ENCODE measurements around the gene COL4A6.

DNA sequence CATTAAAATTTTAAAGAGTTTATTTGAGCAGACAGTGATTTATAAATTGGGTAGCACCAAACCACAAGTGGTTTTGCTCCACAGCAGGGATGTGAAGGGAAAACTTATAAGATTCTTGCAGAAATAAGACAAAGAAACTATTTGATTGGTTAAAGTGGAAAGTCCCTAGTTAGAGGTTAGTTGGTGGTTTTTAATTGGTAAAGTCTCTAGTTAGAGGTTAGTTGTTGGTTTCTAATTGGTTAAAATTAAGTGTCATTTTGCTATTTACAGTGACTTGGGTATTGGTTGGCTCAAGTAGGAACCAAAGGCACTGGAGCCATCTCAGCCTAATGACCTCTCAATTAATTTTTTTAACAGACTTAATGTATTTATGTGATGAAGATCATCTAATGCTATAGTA, 323.7 kb downstream of the COL4A6 start:
- TF ChIP-seq, protein P1, sequence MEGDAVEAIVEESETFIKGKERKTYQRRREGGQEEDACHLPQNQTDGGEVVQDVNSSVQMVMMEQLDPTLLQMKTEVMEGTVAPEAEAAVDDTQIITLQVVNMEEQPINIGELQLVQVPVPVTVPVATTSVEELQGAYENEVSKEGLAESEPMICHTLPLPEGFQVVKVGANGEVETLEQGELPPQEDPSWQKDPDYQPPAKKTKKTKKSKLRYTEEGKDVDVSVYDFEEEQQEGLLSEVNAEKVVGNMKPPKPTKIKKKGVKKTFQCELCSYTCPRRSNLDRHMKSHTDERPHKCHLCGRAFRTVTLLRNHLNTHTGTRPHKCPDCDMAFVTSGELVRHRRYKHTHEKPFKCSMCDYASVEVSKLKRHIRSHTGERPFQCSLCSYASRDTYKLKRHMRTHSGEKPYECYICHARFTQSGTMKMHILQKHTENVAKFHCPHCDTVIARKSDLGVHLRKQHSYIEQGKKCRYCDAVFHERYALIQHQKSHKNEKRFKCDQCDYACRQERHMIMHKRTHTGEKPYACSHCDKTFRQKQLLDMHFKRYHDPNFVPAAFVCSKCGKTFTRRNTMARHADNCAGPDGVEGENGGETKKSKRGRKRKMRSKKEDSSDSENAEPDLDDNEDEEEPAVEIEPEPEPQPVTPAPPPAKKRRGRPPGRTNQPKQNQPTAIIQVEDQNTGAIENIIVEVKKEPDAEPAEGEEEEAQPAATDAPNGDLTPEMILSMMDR (IDR thresholded peaks at IDR 0.05; ENCODE audit: extremely low read depth in 1 of 2, insufficient read depth in 1 of 2, low read depth in 1 of 2, low read length in 2 of 2), result no peak
- TF ChIP-seq POLR2A (IDR thresholded peaks at IDR 0.05; ENCODE audit: low read depth, low read length) (no peak), MYC (IDR thresholded peaks at IDR 0.05; ENCODE audit: low read depth, low read length) (no peak), POLR2AphosphoS5 (IDR thresholded peaks at IDR 0.05; ENCODE audit: insufficient read depth, low read depth, low read length) (no peak), EZH2 (IDR thresholded peaks at IDR 0.05; ENCODE audit: borderline replicate concordance, low read depth, low read length, severe bottlenecking) (no peak), FOS (IDR thresholded peaks at IDR 0.05; ENCODE audit: borderline replicate concordance, insufficient read depth, low read length) (no peak), JUN (IDR thresholded peaks at IDR 0.05; ENCODE audit: borderline replicate concordance, insufficient read depth, insufficient read length, low read depth) (no peak)
- TF ChIP-seq, protein P2, sequence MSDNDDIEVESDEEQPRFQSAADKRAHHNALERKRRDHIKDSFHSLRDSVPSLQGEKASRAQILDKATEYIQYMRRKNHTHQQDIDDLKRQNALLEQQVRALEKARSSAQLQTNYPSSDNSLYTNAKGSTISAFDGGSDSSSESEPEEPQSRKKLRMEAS (IDR thresholded peaks at IDR 0.05; ENCODE audit: insufficient read depth, insufficient read length), result no peak

Measured in endothelial cell of umbilical vein (primary cell).